ENCODE data around the gene PALLD.

PALLD gene

DNA sequence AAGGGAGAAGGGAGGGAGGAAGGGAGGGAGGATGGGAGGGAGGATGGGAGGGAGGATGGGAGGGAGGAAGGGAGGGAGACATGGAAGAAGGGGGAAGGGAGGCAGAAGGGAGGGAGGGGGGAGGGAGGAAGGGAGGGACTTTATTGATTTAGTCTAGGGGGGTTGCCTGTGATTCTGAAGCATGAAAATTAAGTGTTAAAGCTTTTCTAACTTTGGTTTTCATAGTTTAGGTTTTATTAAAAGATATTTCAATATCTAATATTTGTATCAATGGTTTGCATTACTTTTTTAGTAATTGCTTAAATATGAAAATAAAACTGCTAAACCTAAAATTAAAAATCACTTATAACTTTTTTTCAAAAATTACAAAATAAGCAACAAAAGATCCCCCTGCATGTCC is 2.4 kb downstream of the PALLD start:
- Mint-ChIP-seq H3K36me3 (ENCODE audit: low read depth) (no peaks in the 10 kb centered on the region), H3K4me1 (peaks cover 35% of the 10 kb centered on the region), H3K27me3 (ENCODE audit: low read depth) (no peaks in the 10 kb centered on the region), H3K4me3 (peak overlapping the region in 2 of 3 experiments; percentile 57 to 82), H3K27ac (no peak overlapping the region), H3K9me3 (no peaks in the 10 kb centered on the region)
- TF ChIP-seq, protein P1, sequence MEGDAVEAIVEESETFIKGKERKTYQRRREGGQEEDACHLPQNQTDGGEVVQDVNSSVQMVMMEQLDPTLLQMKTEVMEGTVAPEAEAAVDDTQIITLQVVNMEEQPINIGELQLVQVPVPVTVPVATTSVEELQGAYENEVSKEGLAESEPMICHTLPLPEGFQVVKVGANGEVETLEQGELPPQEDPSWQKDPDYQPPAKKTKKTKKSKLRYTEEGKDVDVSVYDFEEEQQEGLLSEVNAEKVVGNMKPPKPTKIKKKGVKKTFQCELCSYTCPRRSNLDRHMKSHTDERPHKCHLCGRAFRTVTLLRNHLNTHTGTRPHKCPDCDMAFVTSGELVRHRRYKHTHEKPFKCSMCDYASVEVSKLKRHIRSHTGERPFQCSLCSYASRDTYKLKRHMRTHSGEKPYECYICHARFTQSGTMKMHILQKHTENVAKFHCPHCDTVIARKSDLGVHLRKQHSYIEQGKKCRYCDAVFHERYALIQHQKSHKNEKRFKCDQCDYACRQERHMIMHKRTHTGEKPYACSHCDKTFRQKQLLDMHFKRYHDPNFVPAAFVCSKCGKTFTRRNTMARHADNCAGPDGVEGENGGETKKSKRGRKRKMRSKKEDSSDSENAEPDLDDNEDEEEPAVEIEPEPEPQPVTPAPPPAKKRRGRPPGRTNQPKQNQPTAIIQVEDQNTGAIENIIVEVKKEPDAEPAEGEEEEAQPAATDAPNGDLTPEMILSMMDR (IDR thresholded peaks at IDR 0.05; ENCODE audit: unreplicated experiment in 3 of 3), result no peak

GRCh38 chr4:168501407-168501806 is 4.6 kb downstream of the PALLD start:
- TF ChIP-seq, protein P1 (IDR thresholded peaks at IDR 0.05; ENCODE audit: unreplicated experiment in 3 of 3), result no peak
- Mint-ChIP-seq H3K4me3 (peak overlapping the region in 1 of 3 experiments; percentile 10), H3K36me3 (ENCODE audit: low read depth) (no peaks in the 10 kb centered on the region), H3K27ac (no peak overlapping the region), H3K9me3 (no peaks in the 10 kb centered on the region), H3K4me1 (peaks cover 31% of the 10 kb centered on the region), H3K27me3 (ENCODE audit: low read depth) (no peaks in the 10 kb centered on the region)

DNA sequence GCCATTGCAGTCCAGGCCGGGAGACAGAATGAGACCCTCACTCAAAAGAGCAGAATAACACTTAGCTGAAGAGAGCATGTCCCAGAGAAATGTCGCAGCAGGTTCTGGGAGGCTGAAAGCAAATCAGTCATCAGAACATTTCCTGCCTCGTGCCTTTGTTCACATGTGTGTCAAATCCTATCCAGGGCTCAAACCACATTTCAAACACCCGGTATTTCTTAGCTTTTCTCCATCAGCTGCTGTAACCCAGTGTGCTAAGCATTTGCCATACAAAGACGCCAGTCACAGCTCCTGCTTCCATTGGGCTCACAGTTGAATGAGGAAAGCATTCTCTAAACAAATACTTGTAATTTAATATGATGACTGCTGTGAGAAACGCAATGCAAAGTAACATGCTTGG is 6.0 kb downstream of the PALLD start:
- Mint-ChIP-seq H3K4me1 (peaks cover 21% of the 10 kb centered on the region), H3K4me3 (no peak overlapping the region), H3K9me3 (no peaks in the 10 kb centered on the region), H3K27me3 (ENCODE audit: low read depth) (no peaks in the 10 kb centered on the region), H3K27ac (peak overlapping the region in 1 of 3 experiments; percentile 14), H3K36me3 (ENCODE audit: low read depth) (no peaks in the 10 kb centered on the region)
- TF ChIP-seq, protein P1 (IDR thresholded peaks at IDR 0.05; ENCODE audit: unreplicated experiment in 3 of 3), result no peak

DNA sequence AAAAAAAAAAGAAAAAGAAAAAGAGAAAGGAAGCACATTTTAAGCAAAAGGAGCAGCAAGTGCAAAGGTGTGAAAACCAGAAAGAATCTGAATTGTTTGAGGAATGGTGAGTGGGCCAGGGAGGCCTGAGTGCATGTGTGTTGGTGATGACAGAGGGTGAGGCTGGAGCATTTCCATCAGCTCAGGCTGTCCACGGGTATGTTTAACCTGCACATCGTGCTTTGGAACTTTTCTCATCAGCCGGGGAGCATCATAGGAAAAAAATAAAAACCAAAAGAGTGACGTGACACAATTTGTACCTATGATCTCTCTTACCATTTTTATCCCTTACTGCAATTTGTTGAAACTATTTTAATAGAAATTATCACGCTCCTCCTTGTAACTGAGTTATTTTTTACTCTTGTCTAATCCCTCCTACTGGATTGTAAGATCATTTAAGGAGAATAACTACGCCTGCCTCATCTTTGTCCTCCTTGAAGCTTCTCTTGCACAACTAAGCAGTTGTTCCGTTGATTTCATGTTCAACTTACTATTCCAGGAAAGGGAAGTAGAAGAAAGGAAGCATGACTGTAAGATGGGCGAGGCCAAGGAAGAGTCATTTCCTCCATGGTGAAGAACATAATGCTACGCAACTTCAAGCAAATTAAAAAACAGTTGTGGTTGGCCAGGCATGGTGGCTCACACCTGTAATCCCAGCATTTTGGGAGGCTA is 7.0 kb downstream of the PALLD start:
- Mint-ChIP-seq H3K27me3 (ENCODE audit: low read depth) (no peaks in the 10 kb centered on the region), H3K27ac (no peak overlapping the region), H3K4me3 (no peak overlapping the region), H3K9me3 (no peaks in the 10 kb centered on the region), H3K4me1 (peaks cover 16% of the 10 kb centered on the region), H3K36me3 (ENCODE audit: low read depth) (no peaks in the 10 kb centered on the region)
- TF ChIP-seq, protein P1 (IDR thresholded peaks at IDR 0.05; ENCODE audit: unreplicated experiment in 3 of 3), result no peak

DNA sequence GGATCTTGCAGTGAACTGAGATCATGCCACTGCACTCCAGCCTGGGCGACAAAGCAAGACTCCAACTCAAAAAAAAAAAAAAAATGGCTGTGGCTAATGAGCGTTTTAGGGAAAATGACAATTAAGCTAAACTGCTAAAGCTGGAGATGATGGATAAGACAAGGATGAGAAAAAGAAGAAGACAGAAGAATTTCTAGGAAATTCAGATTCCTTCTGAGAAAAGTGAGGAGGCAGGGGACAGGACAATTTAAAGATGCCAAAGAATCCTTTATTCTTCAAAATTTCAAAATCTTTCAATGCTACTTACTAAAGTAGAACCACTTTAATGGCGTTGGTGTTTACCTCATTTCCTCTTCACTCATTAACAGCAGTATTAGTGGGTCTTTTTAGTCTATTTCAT is 7.7 kb downstream of the PALLD start:
- Mint-ChIP-seq H3K4me1 (peaks cover 16% of the 10 kb centered on the region), H3K9me3 (no peaks in the 10 kb centered on the region), H3K27ac (no peak overlapping the region), H3K36me3 (ENCODE audit: low read depth) (no peaks in the 10 kb centered on the region), H3K4me3 (no peak overlapping the region), H3K27me3 (ENCODE audit: low read depth) (no peaks in the 10 kb centered on the region)
- TF ChIP-seq, protein P1 (IDR thresholded peaks at IDR 0.05; ENCODE audit: unreplicated experiment in 3 of 3), result no peak

DNA sequence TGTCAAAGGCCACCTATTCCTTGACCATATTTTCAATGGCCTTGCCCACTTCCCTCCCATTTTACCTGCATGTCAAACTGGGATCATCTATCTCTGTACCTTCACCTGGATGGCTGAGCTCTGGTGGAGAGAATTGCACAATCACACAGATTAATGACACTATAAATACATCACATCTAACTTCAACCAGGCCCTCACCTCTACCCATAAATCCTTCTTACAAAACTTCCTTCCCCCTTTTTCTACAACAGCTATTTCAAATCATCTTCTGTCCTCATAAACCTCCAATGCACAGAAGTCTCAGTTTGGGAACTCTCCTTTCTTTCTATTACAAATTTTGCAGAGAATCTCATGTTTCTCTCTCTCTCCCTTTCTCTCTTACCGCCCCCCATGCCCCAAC is 9.2 kb downstream of the PALLD start:
- TF ChIP-seq, protein P1 (IDR thresholded peaks at IDR 0.05; ENCODE audit: unreplicated experiment in 3 of 3), result no peak
- peaks cover 16% of the 10 kb centered on the region for H3K4me1 Mint-ChIP-seq
- no peaks in the 10 kb centered on the region for H3K27me3 Mint-ChIP-seq (ENCODE audit: low read depth)
- no peak overlapping the region for H3K27ac Mint-ChIP-seq
- H3K9me3 Mint-ChIP-seq, result no peaks in the 10 kb centered on the region
- H3K36me3 Mint-ChIP-seq (ENCODE audit: low read depth), result no peaks in the 10 kb centered on the region
- H3K4me3 Mint-ChIP-seq, result no peak overlapping the region

Data from nephron (organoid).